AG09319 (cell line): ENCODE data around the gene SHKBP1.
A peak's percentile ranks its signal among the peaks of the same experiment; 100 is the strongest.

Source experiments
- DNase-seq: peaks from one replicate; pipeline ENCODE4 v3.0.0-alpha.2; 2010; ENCODE audit warnings: low read depth; ENCODE audit errors: extremely low read depth
- TF ChIP-seq, protein P1 (sequence below): IDR thresholded peaks from 2 replicates; pipeline ENCODE4 v1.5.1; 2011; ENCODE audit warnings: low read depth, mild to moderate bottlenecking, inconsistent platforms, low read length, moderate library complexity

SHKBP1 gene

DNA sequence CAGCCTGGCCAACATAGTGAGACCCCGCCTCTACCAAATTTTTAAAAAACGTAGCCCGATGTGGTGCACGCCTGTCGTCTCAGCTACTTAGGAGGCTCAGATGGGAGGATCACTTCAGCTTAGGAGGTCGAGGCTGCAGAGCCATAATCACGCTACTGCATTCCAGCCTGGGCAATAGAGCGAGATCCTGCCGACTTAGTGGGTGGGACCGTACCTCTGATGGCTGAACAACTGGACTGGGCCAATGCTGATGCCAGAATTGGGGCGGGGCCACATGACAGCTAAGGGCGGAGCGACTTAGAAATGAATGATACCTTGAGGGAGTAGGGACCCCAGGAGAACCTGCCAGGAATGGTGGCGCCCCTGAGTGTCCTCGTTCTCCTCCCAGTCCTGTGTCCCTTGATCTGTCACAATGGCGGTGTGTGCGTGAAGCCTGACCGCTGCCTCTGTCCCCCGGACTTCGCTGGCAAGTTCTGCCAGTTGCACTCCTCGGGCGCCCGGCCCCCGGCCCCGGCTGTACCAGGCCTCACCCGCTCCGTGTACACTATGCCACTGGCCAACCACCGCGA, 28.1 kb downstream of the SHKBP1 start:
- no peak for DNase-seq
- TF ChIP-seq, protein P1, sequence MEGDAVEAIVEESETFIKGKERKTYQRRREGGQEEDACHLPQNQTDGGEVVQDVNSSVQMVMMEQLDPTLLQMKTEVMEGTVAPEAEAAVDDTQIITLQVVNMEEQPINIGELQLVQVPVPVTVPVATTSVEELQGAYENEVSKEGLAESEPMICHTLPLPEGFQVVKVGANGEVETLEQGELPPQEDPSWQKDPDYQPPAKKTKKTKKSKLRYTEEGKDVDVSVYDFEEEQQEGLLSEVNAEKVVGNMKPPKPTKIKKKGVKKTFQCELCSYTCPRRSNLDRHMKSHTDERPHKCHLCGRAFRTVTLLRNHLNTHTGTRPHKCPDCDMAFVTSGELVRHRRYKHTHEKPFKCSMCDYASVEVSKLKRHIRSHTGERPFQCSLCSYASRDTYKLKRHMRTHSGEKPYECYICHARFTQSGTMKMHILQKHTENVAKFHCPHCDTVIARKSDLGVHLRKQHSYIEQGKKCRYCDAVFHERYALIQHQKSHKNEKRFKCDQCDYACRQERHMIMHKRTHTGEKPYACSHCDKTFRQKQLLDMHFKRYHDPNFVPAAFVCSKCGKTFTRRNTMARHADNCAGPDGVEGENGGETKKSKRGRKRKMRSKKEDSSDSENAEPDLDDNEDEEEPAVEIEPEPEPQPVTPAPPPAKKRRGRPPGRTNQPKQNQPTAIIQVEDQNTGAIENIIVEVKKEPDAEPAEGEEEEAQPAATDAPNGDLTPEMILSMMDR = no peak

DNA sequence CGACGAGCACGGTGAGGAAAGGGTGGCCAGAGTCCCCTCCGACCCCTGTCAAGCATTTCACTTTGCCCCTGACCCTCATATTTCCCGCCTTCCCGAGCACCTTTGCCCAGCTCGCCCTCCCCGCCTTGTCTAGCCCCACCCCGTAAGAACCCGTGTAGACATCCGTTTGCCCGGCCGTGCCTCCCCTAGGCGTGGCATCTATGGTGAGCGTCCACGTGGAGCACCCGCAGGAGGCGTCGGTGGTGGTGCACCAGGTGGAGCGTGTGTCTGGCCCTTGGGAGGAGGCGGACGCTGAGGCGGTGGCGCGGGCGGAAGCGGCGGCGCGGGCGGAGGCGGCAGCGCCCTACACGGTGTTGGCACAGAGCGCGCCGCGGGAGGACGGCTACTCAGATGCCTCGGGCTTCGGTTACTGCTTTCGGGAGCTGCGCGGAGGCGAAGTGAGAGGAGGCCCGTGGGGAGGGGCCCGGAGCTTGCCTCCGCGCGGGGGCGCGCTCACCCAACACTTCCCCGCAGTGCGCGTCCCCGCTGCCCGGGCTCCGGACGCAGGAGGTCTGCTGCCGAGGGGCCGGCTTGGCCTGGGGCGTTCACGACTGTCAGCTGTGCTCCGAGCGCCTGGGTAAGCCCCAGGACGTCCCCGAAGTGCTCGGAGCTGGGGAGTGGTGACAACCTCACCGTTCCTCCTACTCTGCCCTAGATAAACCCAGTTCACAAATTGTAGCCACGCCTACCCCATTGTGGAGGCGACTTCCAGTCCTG, 28.7 kb downstream of the SHKBP1 start:
- TF ChIP-seq, protein P1 = peak; percentile 12
- DNase-seq = no peak

DNA sequence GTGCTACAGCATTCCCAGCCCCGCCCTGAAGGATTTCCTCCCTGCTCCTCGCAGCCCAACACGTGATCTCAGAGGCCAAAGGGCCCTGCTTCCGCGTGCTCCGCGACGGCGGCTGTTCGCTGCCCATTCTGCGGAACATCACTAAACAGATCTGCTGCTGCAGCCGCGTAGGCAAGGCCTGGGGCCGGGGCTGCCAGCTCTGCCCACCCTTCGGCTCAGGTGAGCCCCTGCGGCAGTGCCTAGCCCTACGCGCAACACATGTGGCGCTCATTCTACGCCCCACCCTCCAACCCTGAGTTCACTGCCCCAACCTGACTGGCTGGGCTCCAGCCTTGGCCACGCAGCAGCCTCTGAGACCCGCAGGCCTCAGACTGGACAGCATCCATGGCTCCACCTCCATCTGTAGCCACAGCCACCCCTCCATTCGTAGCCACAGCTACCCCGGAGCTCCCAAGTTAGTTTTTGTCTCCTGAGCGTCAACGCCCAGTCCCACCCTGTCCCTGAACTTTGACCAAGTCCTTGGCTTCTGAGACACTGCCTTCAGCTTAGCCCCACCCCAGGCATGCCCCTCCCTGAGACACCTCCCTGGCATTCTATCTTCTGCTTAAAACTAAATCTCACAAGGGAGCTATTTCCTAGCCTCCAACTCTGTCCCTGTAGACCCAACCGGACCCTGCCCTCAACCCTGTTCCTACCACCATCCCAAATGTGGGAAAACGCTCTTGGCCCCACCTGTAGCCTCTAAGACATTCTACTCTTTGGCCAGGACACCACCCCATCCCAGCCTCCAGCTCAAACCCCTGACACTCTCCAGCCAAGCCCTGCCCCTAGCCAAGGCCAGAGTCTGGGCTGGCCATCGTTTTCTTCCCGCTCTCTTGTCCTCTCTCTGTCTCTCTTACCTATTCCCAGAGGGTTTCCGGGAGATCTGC, 30.9 kb downstream of the SHKBP1 start:
- TF ChIP-seq, protein P1 = no peak
- DNase-seq = no peak

DNA sequence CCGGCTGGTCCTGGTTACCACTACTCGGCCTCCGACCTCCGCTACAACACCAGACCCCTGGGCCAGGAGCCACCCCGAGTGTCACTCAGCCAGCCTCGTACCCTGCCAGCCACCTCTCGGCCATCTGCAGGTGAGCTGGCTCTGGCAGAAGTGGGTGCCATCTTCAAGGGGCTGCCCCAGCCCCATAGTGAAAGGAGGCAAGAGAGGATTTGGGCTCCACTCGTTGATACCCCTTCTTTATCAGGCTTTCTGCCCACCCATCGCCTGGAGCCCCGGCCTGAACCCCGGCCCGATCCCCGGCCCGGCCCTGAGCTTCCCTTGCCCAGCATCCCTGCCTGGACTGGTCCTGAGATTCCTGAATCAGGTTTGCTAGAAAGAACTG, 31.6 kb downstream of the SHKBP1 start:
- TF ChIP-seq, protein P1 = no peak

DNA sequence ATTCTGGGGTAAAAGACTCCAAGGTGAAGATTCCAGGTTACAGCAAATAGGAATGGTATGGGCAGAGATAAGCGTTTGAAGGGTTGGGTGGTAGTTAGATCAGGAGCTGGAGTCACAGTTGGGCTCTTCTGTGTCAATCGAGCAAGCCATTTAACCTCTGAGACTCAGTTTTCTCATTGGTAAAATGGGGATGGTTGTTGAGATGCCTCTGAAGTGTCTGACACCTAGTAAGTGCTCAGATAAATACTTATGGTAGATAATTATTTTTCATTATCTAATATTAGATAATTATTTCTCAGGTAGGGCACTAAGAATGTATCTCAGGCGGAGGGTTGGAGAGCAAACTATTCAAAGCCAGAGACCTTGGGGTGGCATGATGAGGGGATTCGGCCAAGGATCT, 32.3 kb downstream of the SHKBP1 start:
- no peak for DNase-seq
- TF ChIP-seq, protein P1 = no peak

More for the DNA sequence above, 31.6 kb downstream of the SHKBP1 start:
- no peak for DNase-seq

DNA sequence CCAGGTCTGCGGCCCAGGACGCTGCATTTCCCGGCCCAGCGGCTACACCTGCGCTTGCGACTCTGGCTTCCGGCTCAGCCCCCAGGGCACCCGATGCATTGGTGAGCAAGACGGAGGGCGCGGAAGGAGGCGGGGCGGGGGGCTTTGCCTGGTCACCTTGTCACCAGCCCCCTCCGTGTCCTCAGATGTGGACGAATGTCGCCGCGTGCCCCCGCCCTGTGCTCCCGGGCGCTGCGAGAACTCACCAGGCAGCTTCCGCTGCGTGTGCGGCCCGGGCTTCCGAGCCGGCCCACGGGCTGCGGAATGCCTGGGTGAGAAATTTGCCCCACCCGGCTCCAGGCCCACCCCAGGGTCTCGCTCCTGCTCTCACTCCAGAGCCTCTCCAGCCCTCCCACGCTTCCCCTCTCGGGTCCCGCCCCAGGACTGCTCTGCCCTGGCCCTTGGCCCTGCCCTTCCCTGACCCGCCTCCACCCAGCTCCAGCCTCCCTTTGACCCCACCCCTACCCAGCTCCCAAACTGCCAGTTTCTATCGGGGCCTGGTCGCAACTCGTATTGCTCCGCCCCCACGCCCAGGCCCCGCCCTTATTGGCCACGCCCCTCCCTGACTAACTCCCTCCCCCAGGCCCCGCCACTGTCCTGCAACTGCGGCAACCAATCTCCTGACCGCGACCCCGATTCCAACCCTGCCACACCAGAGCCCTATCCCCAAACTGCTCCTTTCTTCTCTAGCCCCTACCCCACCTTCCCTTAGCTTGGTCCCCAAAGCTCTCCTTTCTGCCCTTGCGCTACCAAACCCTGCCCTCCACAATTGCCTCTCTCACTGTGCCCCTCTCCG, 33.1 kb downstream of the SHKBP1 start:
- peak; percentile 81 for DNase-seq
- TF ChIP-seq, protein P1 = no peak
